Heart right ventricle (tissue), 16 donors: ENCODE results near the gene MUC2. TPM values are rescaled to one million over a fixed set of nuclear protein-coding genes. Genes with fewer than 3 reads are reported as not detected.

Source experiments
- ATAC-seq, 8 donors: fragments of 200-7000 bp; cut with Tn5 transposase; one replicate each; pipeline ENCODE4 v1.9.1; 2020; ENCODE audit warnings: mild to moderate bottlenecking in 8 of 8, moderate library complexity in 8 of 8, moderate number of reproducible peaks in 1 of 8
- DNase-seq, 2 donors: peaks; one replicate each; pipeline ENCODE4 v3.0.0-alpha.2; 2020
- H3K27ac ChIP-seq, 10 donors: fragments of 200-600 bp; sonication (generic) in 2 of 10; one replicate each; pipeline versions ENCODE4 v1.5.0 to v1.8.0; 2020 to 2022; ENCODE audit warnings: mild to moderate bottlenecking in 3 of 10
- H3K27me3 ChIP-seq, 7 donors: fragments of 200-600 bp; one replicate each; pipeline ENCODE4 v1.8.0; 2021 to 2022; ENCODE audit warnings: mild to moderate bottlenecking in 2 of 7
- H3K36me3 ChIP-seq, 9 donors: fragments of 200-600 bp; sonication (generic) in 1 of 9; one replicate each; pipeline versions ENCODE4 v1.5.0 to v1.8.0; 2020 to 2022; ENCODE audit warnings: mild to moderate bottlenecking in 2 of 9
- H3K4me1 ChIP-seq, 9 donors: fragments of 200-600 bp; sonication (generic) in 1 of 9; one replicate each; pipeline versions ENCODE4 v1.5.0 to v1.8.0; 2020 to 2022; ENCODE audit warnings: mild to moderate bottlenecking in 4 of 9
- H3K4me3 ChIP-seq, 10 donors: fragments of 200-600 bp; sonication (generic) in 2 of 10; one replicate each; pipeline versions ENCODE4 v1.5.0 to v1.8.0; 2020 to 2022; ENCODE audit warnings: mild to moderate bottlenecking in 7 of 10, moderate library complexity in 2 of 10
- H3K9me3 ChIP-seq, 11 donors: fragments of 200-600 bp in 10 of 11; sonication (generic) in 2 of 11; one replicate each; pipeline versions ENCODE4 v1.5.0 to v1.8.0; 2013 to 2022; ENCODE audit warnings: mild to moderate bottlenecking in 2 of 11, control low read depth in 1 of 11, moderate library complexity in 1 of 11
- WGBS, 2 donors: extraction: QIAGEN DNeasy Blood & Tissue Kit; methylation state at CpG; one replicate each; pipeline ENCODE4 v1.1.7; 2013; ENCODE audit warnings: inconsistent platforms in 1 of 2; 5-methylcytosine and 5-hydroxymethylcytosine counted together
- intact Hi-C, 10 donors: fragments of 100-400 bp; cut with DNase I; formaldehyde crosslinking; loops; one replicate each; pipeline versions ENCODE4 v1.11.1 to v1.14.2; 2022
- polyA plus RNA-seq, 2 donors: library from polyadenylated mRNA; stranded (reverse); fragments of 200-250 nt; gene quantifications; one replicate each; pipeline ENCODE4 v1.2.3, GENCODE V29; 2013
- total RNA-seq, 10 donors: library from RNA; stranded (reverse); fragmentation: NEBNext Ultra II Directional in 3 of 10; extraction: Animal tissue kit (Norgen Biotek cat#: 25700) in 3 of 10; gene quantifications; one replicate each; pipeline versions ENCODE4 v1.2.1 to v1.2.4, GENCODE V29; 2021 to 2023
- TF ChIP-seq, protein P1 (sequence below), 9 donors: fragments of 200-600 bp; sonication (generic) in 2 of 9; IDR thresholded peaks; one replicate each; pipeline versions ENCODE4 v1.5.0 to v1.8.0; 2021 to 2022; ENCODE audit warnings: antibody characterized with exemption in 9 of 9, mild to moderate bottlenecking in 5 of 9, moderate library complexity in 1 of 9
- donor health status: Arrhythmogenic right ventricular cardiomyopathy.
- donor health status: ischemic (EF 13 %, LVEDD 7.1; RV severe dilation, severe dysfunction).
- donor health status: healthy with polysubstance abuse.
- donor health status: DM: no; HTN: yes; CAD: no.
- donor health status: DM: no; HTN: no; CAD: no.
- donor health status: ischemic (EF 25% LVEDD 6.9; RV normal size, moderate dysfunction).
- donor health status: ischemic (EF 25% LVEDD 5.7; RV mildly dilated, moderate dysfunction).
- donor health status: healthy.
- donor health status: DM: yes; HTN: yes; CAD: no.
- donor health status: Ischemic cardiomyopathy.
- donor health status: ischemic (EF 35%, LVEDD 5.7; RV mildly dilated, moderate dysfunction).
- donor health status: nonischemic (EF 11% LVEDD 7.7; RV severe dilation, severe dysfunction).
- donor health status: DM: yes; HTN: yes; CAD: no.
- donor health status: PGD.
- donor health status: ischemic (EF 29% LVEDD 5.4; RV normal size, mild dysfunction).
- donor health status: nonischemic (EF 23%, LVEDD 6.1; RV moderate dilation, normal function).

MUC2 gene
- total and polyA plus RNA-seq, 12 donors, result 0.03 TPM; not detected in 11

DNA sequence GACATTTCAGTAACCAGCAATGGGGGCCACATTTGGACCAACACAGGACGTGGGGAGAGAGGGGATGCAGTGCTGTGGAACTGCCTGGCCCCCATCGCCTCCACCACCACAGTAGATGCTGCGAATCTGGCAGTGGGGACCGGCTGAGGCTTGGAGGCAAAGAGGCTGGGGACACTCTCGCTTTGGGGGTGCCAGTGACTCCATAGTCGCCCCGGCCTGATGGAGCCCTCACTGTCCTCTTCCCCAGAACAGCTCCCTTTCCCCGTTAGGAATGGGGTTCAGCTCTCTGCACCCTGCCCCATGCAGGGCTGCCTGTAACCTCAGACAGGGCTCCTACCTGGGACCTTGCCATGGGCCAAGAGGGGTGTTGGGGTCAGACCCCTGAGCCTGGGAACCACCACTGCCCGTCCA is 1.8 kb upstream of the MUC2 start:
- Histone ChIP-seq H3K4me1 (peaks cover 4 to 27% (median 15%) of the 10 kb centered on the region in 9 donors), H3K27me3 (peaks cover 0 to 25% (median 0%) of the 10 kb centered on the region in 7 donors), H3K27ac (peak overlapping the region in 4 of 10 donors; percentile 19 to 41 (median 32)), H3K4me3 (no peak overlapping the region), H3K9me3 (no peaks in the 10 kb centered on the region), H3K36me3 (no peaks in the 10 kb centered on the region)
- TF ChIP-seq, protein P1, sequence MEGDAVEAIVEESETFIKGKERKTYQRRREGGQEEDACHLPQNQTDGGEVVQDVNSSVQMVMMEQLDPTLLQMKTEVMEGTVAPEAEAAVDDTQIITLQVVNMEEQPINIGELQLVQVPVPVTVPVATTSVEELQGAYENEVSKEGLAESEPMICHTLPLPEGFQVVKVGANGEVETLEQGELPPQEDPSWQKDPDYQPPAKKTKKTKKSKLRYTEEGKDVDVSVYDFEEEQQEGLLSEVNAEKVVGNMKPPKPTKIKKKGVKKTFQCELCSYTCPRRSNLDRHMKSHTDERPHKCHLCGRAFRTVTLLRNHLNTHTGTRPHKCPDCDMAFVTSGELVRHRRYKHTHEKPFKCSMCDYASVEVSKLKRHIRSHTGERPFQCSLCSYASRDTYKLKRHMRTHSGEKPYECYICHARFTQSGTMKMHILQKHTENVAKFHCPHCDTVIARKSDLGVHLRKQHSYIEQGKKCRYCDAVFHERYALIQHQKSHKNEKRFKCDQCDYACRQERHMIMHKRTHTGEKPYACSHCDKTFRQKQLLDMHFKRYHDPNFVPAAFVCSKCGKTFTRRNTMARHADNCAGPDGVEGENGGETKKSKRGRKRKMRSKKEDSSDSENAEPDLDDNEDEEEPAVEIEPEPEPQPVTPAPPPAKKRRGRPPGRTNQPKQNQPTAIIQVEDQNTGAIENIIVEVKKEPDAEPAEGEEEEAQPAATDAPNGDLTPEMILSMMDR (IDR thresholded peaks at IDR 0.05), result no peak
- peak in 3 of 8 donors; percentile 2 to 8 (median 4) for ATAC-seq
- DNase-seq, result no peak
- intact Hi-C loops, result no loop called here
- 76 to 86% methylated on average over 9 of the region's 9 CpGs for WGBS, 2 donors

DNA sequence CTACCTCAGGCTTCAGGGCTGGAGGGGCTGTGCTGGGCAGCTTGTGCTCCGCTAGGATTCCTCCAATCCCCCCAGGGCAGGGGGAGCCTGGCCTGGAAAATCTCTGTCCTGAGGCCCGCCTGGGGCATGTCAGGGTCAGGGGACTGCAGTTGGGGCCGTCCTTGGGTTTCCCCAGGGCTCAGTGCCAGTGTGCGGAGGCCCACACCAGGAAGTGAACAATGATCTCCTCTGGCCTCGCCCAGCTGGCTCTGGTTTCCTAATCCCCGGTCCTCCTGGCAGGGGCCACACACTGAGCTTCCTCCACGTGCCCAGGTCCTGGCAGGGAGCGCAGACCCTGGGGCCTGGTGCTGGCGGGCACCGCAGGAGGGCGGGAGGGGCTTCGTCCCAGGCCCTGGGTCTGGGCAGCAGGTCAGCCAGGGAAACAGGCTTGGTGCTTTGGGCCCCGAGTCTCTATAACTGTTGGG is 1.4 kb upstream of the MUC2 start:
- DNase-seq (peak; percentile 46 to 57), ATAC-seq (peak; percentile 36 to 83 (median 52))
- peaks cover 4 to 27% (median 15%) of the 10 kb centered on the region in 9 donors for H3K4me1 ChIP-seq
- H3K9me3 ChIP-seq, result no peaks in the 10 kb centered on the region
- H3K27me3 ChIP-seq, result peaks cover 0 to 25% (median 0%) of the 10 kb centered on the region in 7 donors
- H3K36me3 ChIP-seq, result no peaks in the 10 kb centered on the region
- intact Hi-C loops, result no loop called here
- TF ChIP-seq, protein P1 (IDR thresholded peaks at IDR 0.05), result no peak
- no peak overlapping the region for H3K4me3 ChIP-seq
- H3K27ac ChIP-seq, result peak overlapping the region in 2 of 10 donors; percentile 26 to 39
- WGBS, 2 donors, result 34 to 41% methylated on average over 13 of the region's 13 CpGs

DNA sequence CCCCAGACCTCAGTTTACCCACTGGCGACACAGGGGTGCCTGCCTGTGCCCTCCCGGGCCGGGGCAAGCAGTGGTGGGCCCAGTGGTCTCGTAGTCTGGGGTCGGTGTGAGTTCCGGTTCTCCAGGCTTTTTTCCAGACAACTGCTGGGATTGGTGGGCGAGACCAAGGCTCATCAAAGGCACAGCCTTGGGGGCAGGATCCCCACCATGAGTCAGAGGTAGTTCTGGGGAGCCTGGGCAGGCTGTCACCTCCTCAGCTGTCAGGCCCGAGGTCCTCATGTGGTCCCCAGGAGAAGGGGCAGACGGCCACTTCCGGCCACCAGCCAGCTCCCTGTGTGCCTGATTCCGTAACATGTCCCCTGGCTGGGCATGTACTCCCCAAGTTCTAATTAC is 827 bp upstream of the MUC2 start:
- Histone ChIP-seq H3K4me3 (no peak overlapping the region), H3K27ac (no peak overlapping the region), H3K36me3 (no peaks in the 10 kb centered on the region), H3K27me3 (peaks cover 0 to 25% (median 0%) of the 10 kb centered on the region in 7 donors), H3K4me1 (peaks cover 4 to 27% (median 15%) of the 10 kb centered on the region in 9 donors), H3K9me3 (no peaks in the 10 kb centered on the region)
- intact Hi-C loops, result no loop called here
- no peak for DNase-seq
- TF ChIP-seq, protein P1 (IDR thresholded peaks at IDR 0.05), result no peak
- ATAC-seq, result no peak
- WGBS, 2 donors, result 83 to 90% methylated on average over 11 of the region's 11 CpGs

DNA sequence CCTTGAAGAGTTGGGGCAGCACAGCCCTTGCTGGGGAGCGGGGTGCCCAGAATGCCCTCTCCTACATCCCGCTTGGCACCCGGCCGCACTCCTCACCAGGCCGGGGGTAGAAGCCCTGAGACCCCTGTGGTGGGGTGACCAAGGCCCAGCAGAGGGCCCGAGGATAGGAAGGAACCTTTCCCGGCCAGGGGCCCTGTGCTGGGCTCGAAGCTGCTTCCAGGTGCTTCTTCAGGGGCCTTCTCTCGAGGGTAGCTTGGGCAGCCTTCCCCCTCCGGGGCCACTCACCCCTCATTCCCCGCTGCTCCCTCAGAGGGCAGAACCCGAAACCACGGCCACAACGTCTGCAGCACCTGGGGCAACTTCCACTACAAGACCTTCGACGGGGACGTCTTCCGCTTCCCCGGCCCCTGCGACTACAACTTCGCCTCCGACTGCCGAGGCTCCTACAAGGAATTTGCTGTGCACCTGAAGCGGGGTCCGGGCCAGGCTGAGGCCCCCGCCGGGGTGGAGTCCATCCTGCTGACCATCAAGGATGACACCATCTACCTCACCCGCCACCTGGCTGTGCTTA is 752 bp downstream of the MUC2 start:
- no peak overlapping the region for H3K4me3 ChIP-seq
- ATAC-seq (no peak), DNase-seq (no peak)
- peaks cover 4 to 27% (median 15%) of the 10 kb centered on the region in 9 donors for H3K4me1 ChIP-seq
- WGBS, 2 donors, result 90 to 91% methylated on average over 28 of the region's 28 CpGs
- no peak overlapping the region for H3K27ac ChIP-seq
- no peaks in the 10 kb centered on the region for H3K9me3 ChIP-seq
- H3K27me3 ChIP-seq, result peaks cover 0 to 25% (median 0%) of the 10 kb centered on the region in 7 donors
- TF ChIP-seq, protein P1 (IDR thresholded peaks at IDR 0.05), result no peak
- intact Hi-C loops, result no loop called here
- H3K36me3 ChIP-seq, result no peaks in the 10 kb centered on the region
